Measurements from ENCODE around the gene GPR50.

DNA sequence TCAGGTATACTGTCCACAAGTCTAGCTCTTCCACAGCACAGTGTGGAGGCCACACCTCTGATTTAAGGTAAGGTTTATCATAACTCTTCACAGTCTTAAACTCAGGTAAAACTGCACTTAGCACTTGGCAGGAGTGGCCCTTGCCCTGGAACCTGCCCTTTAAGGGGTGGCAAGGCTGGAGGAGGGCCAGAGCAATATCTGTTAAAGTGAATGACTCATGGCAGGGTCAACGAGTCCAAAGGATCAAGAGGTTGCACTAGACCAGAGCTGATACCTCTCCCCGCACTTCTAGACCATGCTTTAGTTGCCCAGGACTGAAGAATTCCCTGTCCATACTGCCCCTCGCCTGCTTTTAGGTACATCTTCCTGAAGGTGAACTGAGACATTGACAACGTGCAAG, 14.7 kb upstream of the GPR50 start:
- TF ChIP-seq, protein P1, sequence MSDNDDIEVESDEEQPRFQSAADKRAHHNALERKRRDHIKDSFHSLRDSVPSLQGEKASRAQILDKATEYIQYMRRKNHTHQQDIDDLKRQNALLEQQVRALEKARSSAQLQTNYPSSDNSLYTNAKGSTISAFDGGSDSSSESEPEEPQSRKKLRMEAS (IDR thresholded peaks at IDR 0.05; ENCODE audit: low read depth, low read length) = no peak
- no peak for TF ChIP-seq TBL1XR1 (IDR thresholded peaks at IDR 0.05; ENCODE audit: low read depth, low read length)
- TF ChIP-seq, protein P2, sequence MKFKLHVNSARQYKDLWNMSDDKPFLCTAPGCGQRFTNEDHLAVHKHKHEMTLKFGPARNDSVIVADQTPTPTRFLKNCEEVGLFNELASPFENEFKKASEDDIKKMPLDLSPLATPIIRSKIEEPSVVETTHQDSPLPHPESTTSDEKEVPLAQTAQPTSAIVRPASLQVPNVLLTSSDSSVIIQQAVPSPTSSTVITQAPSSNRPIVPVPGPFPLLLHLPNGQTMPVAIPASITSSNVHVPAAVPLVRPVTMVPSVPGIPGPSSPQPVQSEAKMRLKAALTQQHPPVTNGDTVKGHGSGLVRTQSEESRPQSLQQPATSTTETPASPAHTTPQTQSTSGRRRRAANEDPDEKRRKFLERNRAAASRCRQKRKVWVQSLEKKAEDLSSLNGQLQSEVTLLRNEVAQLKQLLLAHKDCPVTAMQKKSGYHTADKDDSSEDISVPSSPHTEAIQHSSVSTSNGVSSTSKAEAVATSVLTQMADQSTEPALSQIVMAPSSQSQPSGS (IDR thresholded peaks at IDR 0.05; ENCODE audit: low read length) = no peak
- TF ChIP-seq EED (IDR thresholded peaks at IDR 0.05; ENCODE audit: low read depth) = no peak
- no peak for TF ChIP-seq POLR2AphosphoS5 (IDR thresholded peaks at IDR 0.05; ENCODE audit: low read length)
- TF ChIP-seq, protein P3, sequence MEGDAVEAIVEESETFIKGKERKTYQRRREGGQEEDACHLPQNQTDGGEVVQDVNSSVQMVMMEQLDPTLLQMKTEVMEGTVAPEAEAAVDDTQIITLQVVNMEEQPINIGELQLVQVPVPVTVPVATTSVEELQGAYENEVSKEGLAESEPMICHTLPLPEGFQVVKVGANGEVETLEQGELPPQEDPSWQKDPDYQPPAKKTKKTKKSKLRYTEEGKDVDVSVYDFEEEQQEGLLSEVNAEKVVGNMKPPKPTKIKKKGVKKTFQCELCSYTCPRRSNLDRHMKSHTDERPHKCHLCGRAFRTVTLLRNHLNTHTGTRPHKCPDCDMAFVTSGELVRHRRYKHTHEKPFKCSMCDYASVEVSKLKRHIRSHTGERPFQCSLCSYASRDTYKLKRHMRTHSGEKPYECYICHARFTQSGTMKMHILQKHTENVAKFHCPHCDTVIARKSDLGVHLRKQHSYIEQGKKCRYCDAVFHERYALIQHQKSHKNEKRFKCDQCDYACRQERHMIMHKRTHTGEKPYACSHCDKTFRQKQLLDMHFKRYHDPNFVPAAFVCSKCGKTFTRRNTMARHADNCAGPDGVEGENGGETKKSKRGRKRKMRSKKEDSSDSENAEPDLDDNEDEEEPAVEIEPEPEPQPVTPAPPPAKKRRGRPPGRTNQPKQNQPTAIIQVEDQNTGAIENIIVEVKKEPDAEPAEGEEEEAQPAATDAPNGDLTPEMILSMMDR (IDR thresholded peaks at IDR 0.05 in 2 of 3, conservative IDR thresholded peaks at IDR 0.05 in 1 of 3; ENCODE audit: control insufficient read depth in 2 of 3, extremely low read depth in 1 of 3, insufficient read depth in 1 of 3, low read depth in 3 of 3, low read length in 3 of 3) = no peak
